ENCODE results near the gene KCTD13.

KCTD13 gene

DNA sequence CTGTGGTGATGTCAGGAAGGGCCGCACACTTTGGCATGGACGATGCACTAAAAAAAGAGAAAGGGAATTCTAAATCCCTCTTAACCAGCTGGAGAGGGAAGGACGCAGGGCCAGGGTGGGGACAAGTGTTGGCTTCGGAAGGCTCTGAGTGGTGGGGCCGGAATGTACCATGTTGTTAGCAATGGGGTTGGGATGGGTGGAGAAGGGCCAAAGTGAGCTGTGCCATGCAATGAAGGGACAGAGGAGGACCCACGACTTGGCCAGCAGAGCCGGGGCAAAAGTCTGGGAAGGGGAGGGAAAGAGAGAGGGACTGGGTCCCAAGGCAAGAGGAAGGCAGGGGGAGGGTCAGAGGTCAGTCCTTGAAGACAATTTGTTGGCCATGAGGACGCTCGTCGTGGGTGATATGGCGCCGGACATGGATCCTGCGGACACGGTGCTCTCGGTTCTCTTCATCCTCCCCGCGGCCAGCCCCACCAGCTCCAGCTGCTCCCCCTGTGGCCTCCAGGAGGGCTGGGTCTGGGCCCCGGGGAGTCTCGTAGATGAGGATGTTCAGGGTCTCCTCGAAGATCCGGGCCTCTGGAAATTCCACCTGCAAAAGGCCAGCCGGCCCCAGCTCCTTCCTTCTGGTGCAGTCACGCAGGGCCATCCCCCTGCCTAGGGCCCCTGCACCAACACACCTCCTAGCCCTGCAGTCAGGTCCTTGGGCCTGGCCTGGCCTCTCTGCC, 19.3 kb downstream of the KCTD13 start:
- Histone ChIP-seq H3K27ac (ENCODE audit: low read depth, low read length) (no peak overlapping the region), H3K27me3 (ENCODE audit: control insufficient read depth, insufficient read depth, low read length) (no peaks in the 10 kb centered on the region), H3K4me1 (ENCODE audit: control insufficient read depth, insufficient read depth, low read length) (peaks cover 10% of the 10 kb centered on the region; the same call in 1 of the 2 replicates), H3K36me3 (ENCODE audit: control insufficient read depth, insufficient read depth, low read length) (peaks cover 19% of the 10 kb centered on the region), H3K9me3 (ENCODE audit: control insufficient read depth, insufficient read depth, low read depth, low read length) (no peaks in the 10 kb centered on the region), H3K9ac (ENCODE audit: low read length) (no peak overlapping the region), H3K4me3 (ENCODE audit: low read depth, low read length) (no peak overlapping the region)

DNA sequence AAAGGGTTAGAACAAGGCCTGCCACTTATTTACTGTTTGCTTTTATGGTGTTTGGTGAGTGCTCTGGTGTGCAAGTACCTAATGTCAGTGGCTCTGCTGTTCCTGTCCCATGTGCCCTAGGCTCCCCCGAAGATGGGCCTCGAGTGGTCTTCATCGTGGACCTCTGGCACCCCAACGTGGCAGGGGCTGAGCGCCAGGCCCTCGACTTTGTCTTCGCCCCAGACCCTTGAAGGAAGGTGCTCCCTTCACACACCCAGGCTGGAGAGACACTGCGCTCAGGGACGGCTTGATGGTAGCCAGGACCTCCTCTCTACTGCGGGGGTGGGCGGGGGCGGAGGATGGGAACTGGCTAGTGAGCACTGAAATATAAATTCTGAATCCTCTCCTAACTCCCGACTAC, 20.4 kb downstream of the KCTD13 start:
- no peak overlapping the region for H3K9ac ChIP-seq (ENCODE audit: low read length)

DNA sequence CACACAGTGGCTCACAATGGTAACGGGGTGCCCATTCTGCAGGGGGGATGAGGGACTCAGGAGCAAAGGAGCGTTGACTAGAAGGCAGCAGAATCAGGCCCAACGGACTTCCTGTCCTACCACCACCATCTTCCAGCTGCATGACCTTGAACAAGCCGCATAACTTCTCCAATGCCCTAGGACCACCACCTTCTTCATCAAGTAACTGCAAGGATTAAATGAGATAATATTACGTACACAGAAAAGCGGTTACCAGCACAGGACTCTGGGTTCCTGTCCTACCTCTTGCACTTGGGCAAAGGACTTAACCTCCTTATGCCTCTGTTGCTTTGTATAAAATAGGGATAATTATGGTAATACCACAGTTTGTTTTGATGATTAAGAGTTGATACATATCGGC, 21.1 kb downstream of the KCTD13 start:
- H3K36me3 ChIP-seq (ENCODE audit: control insufficient read depth, insufficient read depth, low read length) = peaks cover 19% of the 10 kb centered on the region
- no peak overlapping the region for H3K27ac ChIP-seq (ENCODE audit: low read depth, low read length)
- H3K4me3 ChIP-seq (ENCODE audit: low read depth, low read length) = no peak overlapping the region
- no peaks in the 10 kb centered on the region for H3K27me3 ChIP-seq (ENCODE audit: control insufficient read depth, insufficient read depth, low read length)
- no peaks in the 10 kb centered on the region for H3K9me3 ChIP-seq (ENCODE audit: control insufficient read depth, insufficient read depth, low read depth, low read length)
- H3K4me1 ChIP-seq (ENCODE audit: control insufficient read depth, insufficient read depth, low read length) = peaks cover 13% of the 10 kb centered on the region; the same call in 1 of the 2 replicates
- H3K9ac ChIP-seq (ENCODE audit: low read length) = no peak overlapping the region

More for the DNA sequence above, 20.4 kb downstream of the KCTD13 start:
- H3K4me3 ChIP-seq (ENCODE audit: low read depth, low read length) = no peak overlapping the region
- peaks cover 19% of the 10 kb centered on the region for H3K36me3 ChIP-seq (ENCODE audit: control insufficient read depth, insufficient read depth, low read length)
- H3K27ac ChIP-seq (ENCODE audit: low read depth, low read length) = no peak overlapping the region
- peaks cover 13% of the 10 kb centered on the region; the same call in 1 of the 2 replicates for H3K4me1 ChIP-seq (ENCODE audit: control insufficient read depth, insufficient read depth, low read length)
- H3K27me3 ChIP-seq (ENCODE audit: control insufficient read depth, insufficient read depth, low read length) = no peaks in the 10 kb centered on the region
- H3K9me3 ChIP-seq (ENCODE audit: control insufficient read depth, insufficient read depth, low read depth, low read length) = no peaks in the 10 kb centered on the region

DNA sequence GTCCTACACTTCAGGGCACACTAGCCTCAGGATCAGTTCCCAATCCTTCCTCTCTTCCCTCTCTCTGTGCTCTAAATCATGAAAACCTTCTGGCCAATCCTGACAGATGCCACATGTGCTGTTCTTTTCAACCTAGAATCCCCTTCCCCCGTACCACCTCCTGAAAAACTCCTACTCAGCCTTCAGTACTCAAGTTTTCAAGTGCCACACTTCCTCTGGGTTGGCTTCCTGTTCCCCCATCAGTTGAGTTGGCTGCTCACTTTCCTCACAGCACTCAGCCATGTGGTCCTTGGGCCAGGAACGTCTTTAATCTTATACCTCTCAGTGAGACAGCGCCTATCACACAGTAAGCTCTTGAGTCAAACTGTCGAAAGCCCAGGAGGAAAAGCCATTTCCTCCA, 22.4 kb downstream of the KCTD13 start:
- Histone ChIP-seq H3K27ac (ENCODE audit: low read depth, low read length) (no peak overlapping the region), H3K9me3 (ENCODE audit: control insufficient read depth, insufficient read depth, low read depth, low read length) (no peaks in the 10 kb centered on the region), H3K36me3 (ENCODE audit: control insufficient read depth, insufficient read depth, low read length) (peaks cover 19% of the 10 kb centered on the region), H3K4me1 (ENCODE audit: control insufficient read depth, insufficient read depth, low read length) (peaks cover 13% of the 10 kb centered on the region; the same call in 1 of the 2 replicates), H3K4me3 (ENCODE audit: low read depth, low read length) (no peak overlapping the region), H3K9ac (ENCODE audit: low read length) (no peak overlapping the region), H3K27me3 (ENCODE audit: control insufficient read depth, insufficient read depth, low read length) (no peaks in the 10 kb centered on the region)

DNA sequence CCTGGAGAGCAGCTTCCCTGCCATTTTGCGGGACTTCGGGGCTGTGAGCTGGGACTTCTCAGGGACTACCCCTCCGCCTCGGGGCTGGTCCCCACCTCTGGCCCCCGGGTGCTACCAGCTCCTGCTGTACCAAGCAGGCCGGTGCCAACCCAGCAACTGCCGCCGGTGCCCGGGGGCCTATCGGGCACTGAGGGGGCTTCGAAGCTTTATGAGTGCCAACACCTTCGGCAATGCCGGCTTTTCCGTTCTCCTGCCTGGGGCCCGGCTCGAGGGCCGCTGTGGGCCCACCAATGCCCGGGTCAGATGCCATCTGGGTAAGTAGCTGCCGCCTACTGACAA, 24.4 kb downstream of the KCTD13 start:
- H3K4me3 ChIP-seq (ENCODE audit: low read depth, low read length) = peak overlapping the region; percentile 88
- no peaks in the 10 kb centered on the region for H3K27me3 ChIP-seq (ENCODE audit: control insufficient read depth, insufficient read depth, low read length)

DNA sequence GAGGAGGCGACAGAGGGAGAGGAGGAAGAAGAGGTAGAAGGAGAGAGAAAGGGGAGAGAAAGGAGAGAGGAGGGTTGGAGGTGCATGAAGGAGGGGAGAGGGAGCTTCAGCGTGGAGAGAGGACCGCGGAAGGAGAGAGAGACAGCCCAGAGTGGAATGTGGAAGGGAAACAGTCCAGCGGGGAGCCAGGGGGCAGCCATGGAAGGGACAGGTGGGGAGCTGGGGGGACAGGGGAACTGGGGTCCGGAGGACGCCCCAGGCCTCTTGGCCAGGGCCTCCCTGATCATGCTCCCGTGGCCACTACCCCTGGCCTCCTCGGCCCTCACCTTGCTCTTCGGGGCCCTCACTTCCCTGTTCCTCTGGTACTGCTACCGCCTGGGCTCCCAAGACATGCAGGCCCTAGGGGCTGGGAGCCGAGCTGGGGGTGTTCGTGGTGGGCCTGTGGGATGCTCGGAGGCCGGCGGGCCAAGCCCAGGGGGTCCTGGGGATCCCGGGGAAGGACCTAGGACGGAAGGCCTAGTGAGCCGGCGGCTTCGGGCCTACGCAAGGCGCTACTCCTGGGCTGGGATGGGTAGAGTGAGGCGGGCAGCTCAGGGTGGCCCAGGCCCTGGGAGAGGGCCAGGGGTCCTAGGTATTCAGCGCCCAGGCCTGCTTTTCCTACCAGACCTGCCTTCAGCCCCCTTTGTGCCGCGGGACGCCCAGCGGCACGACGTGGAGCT, 25.0 kb downstream of the KCTD13 start:
- H3K27ac ChIP-seq (ENCODE audit: low read depth, low read length) = no peak overlapping the region
- no peaks in the 10 kb centered on the region for H3K27me3 ChIP-seq (ENCODE audit: control insufficient read depth, insufficient read depth, low read length)
- H3K9me3 ChIP-seq (ENCODE audit: control insufficient read depth, insufficient read depth, low read depth, low read length) = no peaks in the 10 kb centered on the region
- peaks cover 15% of the 10 kb centered on the region for H3K4me1 ChIP-seq (ENCODE audit: control insufficient read depth, insufficient read depth, low read length)
- peak overlapping the region; percentile 66 for H3K9ac ChIP-seq (ENCODE audit: low read length)
- peaks cover 14% of the 10 kb centered on the region for H3K36me3 ChIP-seq (ENCODE audit: control insufficient read depth, insufficient read depth, low read length)
- peak overlapping the region; percentile 88 for H3K4me3 ChIP-seq (ENCODE audit: low read depth, low read length)

More for the DNA sequence above, 24.4 kb downstream of the KCTD13 start:
- peaks cover 16% of the 10 kb centered on the region for H3K36me3 ChIP-seq (ENCODE audit: control insufficient read depth, insufficient read depth, low read length)
- H3K9ac ChIP-seq (ENCODE audit: low read length) = peak overlapping the region; percentile 66
- H3K4me1 ChIP-seq (ENCODE audit: control insufficient read depth, insufficient read depth, low read length) = peaks cover 15% of the 10 kb centered on the region
- H3K9me3 ChIP-seq (ENCODE audit: control insufficient read depth, insufficient read depth, low read depth, low read length) = no peaks in the 10 kb centered on the region
- H3K27ac ChIP-seq (ENCODE audit: low read depth, low read length) = no peak overlapping the region

DNA sequence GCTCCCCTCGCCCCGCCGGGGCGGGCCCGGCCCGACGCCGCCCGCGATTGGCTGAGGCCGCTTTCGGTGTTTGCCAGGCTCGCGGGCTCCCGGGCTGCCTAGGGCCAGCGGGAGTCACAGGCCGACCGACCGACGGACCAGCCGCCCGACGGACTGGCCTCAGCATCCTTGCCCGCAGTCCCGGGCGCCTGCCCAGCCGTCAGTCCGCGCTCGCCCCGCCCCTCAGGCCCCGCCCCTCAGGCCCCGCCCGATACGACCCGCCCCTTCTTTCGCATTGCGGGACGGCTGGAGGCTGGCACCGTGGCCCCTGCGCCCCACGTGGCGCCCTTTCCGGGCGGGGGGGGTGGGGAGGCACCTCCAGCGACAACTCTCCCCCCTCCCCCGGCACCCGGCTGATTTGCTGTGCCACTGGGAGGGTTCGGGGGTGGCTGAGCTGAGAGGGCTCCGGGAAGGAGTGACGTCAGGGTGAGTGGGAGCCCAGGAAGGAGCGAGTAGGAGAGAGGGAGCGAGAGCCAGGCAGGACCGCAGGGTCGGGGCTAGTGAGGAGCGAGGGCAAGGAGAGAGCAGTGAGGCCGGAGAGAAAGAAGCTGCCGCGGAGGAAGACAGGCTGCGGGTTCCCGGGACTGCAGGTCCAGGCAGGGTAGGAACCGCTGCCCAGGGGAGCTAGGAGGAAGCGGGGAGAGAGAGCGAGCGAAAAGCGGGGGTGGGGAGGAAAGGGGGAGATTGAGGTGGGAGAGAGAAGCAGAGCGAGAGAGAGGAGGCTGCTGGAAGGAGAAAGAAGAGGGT, 25.7 kb downstream of the KCTD13 start, which contains the start of gene ASPHD1:
TSS of gene ASPHD1 (plus strand) at position 387 of the 786 bp plus-strand sequence. CDS start 484 bp downstream, outside the sequence.
- H3K36me3 ChIP-seq (ENCODE audit: control insufficient read depth, insufficient read depth, low read length) = peaks cover 15% of the 10 kb centered on the region
- peaks cover 15% of the 10 kb centered on the region for H3K4me1 ChIP-seq (ENCODE audit: control insufficient read depth, insufficient read depth, low read length)
- H3K9me3 ChIP-seq (ENCODE audit: control insufficient read depth, insufficient read depth, low read depth, low read length) = no peaks in the 10 kb centered on the region
- no peaks in the 10 kb centered on the region for H3K27me3 ChIP-seq (ENCODE audit: control insufficient read depth, insufficient read depth, low read length)
- H3K27ac ChIP-seq (ENCODE audit: low read depth, low read length) = no peak within 1 kb of the TSS
- H3K9ac ChIP-seq (ENCODE audit: low read length) = peak within 1 kb of the TSS; percentile 66
- H3K4me3 ChIP-seq (ENCODE audit: low read depth, low read length) = peak within 1 kb of the TSS; percentile 88

DNA sequence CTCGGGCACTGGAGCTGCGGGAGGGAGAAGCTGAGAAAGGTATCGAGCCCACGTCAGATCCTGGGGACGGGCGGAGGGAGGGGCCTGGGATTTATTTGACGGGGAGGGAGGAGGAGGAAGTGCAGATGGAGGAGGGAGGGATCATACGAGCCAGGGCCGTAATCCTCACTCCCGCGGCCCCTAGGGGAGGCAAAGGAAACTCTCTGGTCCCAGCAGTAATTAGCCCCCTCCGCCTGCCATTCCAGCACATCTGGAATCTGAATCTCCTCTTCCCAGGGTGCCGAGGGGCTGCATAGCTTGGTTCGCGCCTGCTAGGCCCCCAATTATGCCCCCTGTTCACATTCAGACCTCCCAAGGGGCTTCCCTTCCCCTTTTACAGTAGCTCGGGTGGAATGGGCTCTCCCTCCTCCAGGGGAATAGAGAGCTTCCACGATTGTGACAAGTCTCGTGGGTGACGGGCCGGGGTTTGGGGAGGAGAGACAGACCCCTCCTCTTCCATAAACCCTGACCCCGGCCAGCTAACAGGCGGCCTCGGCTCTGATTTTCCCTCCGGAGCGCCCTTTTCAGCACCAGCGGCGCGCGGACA, 26.4 kb downstream of the KCTD13 start, which contains the start of gene SEZ6L2:
TSS of gene SEZ6L2 (minus strand) at position 35 of the 586 bp plus-strand sequence. CDS start 531 bp downstream, outside the sequence.
- Histone ChIP-seq H3K9ac (ENCODE audit: low read length) (peak within 1 kb of the TSS; percentile 66), H3K4me1 (ENCODE audit: control insufficient read depth, insufficient read depth, low read length) (peaks cover 15% of the 10 kb centered on the region), H3K27ac (ENCODE audit: low read depth, low read length) (no peak within 1 kb of the TSS), H3K27me3 (ENCODE audit: control insufficient read depth, insufficient read depth, low read length) (no peaks in the 10 kb centered on the region), H3K36me3 (ENCODE audit: control insufficient read depth, insufficient read depth, low read length) (peaks cover 11% of the 10 kb centered on the region; the same call in 1 of the 2 replicates), H3K9me3 (ENCODE audit: control insufficient read depth, insufficient read depth, low read depth, low read length) (no peaks in the 10 kb centered on the region), H3K4me3 (ENCODE audit: low read depth, low read length) (peak within 1 kb of the TSS; percentile 88)

DNA sequence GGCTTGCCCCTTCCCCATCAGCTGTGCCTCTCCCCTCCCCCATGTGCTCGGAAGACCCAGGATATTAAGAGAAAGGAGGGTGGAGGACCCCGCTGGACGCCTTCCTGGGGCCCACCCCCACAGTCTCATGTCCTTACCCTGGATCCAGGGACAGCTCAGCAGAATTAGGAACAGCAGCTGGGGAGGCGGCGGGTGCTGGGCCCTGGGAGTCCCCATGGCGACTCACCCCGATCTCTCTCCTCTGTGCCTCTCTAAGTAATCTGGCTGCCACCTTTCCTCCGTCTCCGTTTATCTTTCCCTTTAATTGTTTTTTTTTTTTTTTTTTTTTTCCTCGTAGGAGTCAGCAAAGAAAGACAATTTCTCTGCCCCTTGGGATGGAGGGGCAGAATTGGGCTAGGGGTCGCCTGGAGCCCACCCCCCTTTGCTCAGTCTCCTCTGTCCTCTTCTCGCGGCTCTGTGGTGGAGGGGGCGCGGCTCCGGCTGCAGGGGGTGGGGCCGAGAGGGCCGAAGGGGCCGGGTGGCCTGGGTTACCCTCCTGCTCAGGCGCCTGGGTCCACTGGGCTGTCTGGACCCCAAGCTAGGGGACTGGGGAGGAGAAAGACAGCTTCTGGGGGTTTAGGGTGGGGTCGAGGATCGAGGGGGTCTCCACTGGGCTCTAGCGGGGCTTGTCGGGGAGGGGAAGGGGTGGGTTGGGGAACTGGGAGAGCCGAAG, 27.1 kb downstream of the KCTD13 start:
- Histone ChIP-seq H3K27ac (ENCODE audit: low read depth, low read length) (no peak overlapping the region), H3K4me3 (ENCODE audit: low read depth, low read length) (peak overlapping the region; percentile 88), H3K27me3 (ENCODE audit: control insufficient read depth, insufficient read depth, low read length) (no peaks in the 10 kb centered on the region)

More for the DNA sequence above, 27.1 kb downstream of the KCTD13 start:
- no peaks in the 10 kb centered on the region for H3K9me3 ChIP-seq (ENCODE audit: control insufficient read depth, insufficient read depth, low read depth, low read length)
- peaks cover 7% of the 10 kb centered on the region; the same call in 1 of the 2 replicates for H3K36me3 ChIP-seq (ENCODE audit: control insufficient read depth, insufficient read depth, low read length)
- peak overlapping the region; percentile 59 for H3K9ac ChIP-seq (ENCODE audit: low read length)
- H3K4me1 ChIP-seq (ENCODE audit: control insufficient read depth, insufficient read depth, low read length) = peaks cover 15% of the 10 kb centered on the region
